ENCODE results near the gene SLC44A2. TPM values are rescaled to one million over a fixed set of nuclear protein-coding genes. Genes with fewer than 3 reads are reported as not detected.

The SLC44A2 gene
- total RNA-seq, 4 donors from 2014 or later = 36.6 to 371 (median 81.4) TPM

DNA sequence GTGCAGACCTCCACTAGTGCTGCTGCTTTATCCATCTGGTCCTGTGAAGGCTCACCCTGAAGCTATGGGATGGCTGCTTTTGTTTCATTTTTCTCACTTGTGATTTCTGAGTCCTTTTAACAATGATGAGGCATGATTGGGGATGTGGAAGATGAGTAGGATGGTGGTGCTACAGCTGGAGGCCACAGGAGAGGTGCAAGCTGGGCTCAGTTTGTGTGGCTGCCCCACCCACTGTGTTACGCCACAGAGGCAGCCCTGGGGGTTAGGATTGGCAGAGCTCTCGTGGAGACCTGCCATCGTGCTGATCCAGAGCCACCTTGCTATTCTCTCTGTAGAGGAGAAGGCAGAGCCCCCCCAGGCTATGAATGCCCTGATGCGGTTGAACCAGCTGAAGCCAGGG lies 56.3 kb downstream of the SLC44A2 start:
- DNase-seq = no peak
- no peaks in the 10 kb centered on the region for H3K4me1 ChIP-seq
- WGBS, 2 donors (ENCODE audit: low coverage in 1 of 2) = 91% methylated on average over 4 of the region's 4 CpGs; no CpG with 5 or more reads in 1 of the 2 donors
- no peaks in the 10 kb centered on the region for H3K27me3 ChIP-seq
- peaks cover 0 to 94% (median 59%) of the 10 kb centered on the region in 4 donors for H3K36me3 ChIP-seq
- TF ChIP-seq, protein P1, sequence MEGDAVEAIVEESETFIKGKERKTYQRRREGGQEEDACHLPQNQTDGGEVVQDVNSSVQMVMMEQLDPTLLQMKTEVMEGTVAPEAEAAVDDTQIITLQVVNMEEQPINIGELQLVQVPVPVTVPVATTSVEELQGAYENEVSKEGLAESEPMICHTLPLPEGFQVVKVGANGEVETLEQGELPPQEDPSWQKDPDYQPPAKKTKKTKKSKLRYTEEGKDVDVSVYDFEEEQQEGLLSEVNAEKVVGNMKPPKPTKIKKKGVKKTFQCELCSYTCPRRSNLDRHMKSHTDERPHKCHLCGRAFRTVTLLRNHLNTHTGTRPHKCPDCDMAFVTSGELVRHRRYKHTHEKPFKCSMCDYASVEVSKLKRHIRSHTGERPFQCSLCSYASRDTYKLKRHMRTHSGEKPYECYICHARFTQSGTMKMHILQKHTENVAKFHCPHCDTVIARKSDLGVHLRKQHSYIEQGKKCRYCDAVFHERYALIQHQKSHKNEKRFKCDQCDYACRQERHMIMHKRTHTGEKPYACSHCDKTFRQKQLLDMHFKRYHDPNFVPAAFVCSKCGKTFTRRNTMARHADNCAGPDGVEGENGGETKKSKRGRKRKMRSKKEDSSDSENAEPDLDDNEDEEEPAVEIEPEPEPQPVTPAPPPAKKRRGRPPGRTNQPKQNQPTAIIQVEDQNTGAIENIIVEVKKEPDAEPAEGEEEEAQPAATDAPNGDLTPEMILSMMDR (IDR thresholded peaks at IDR 0.05) = no peak
- TF ChIP-seq POLR2A (IDR thresholded peaks at IDR 0.05) (no peak), POLR2AphosphoS5 (IDR thresholded peaks at IDR 0.05) (no peak), EP300 (IDR thresholded peaks at IDR 0.05; ENCODE audit: low read depth) (no peak)
- no peak overlapping the region for H3K4me3 ChIP-seq
- in situ Hi-C loops (cut with MboI; ENCODE audit: low pct_ligation_motif_present in 1 of 4, low pct_unique_long_range_greater_than_20kb in 1 of 4, low sequenced_read_pairs in 3 of 4) = no loop called here
- intact Hi-C loops (cut with DNase I; ENCODE audit: low total_unique reads) = no loop called here
- no peaks in the 10 kb centered on the region for H3K9me3 ChIP-seq
- no peak overlapping the region for H3K27ac ChIP-seq

- Histone ChIP-seq H3K9me3 (no peaks in the 10 kb centered on the region), H3K27me3 (no peaks in the 10 kb centered on the region), H3K4me1 (no peaks in the 10 kb centered on the region), H3K36me3 (peaks cover 0 to 93% (median 60%) of the 10 kb centered on the region in 4 donors), H3K4me3 (no peak overlapping the region), H3K27ac (no peak overlapping the region)
- in situ Hi-C loops (cut with MboI; ENCODE audit: low pct_ligation_motif_present in 1 of 4, low pct_unique_long_range_greater_than_20kb in 1 of 4, low sequenced_read_pairs in 3 of 4) = no loop called here
- WGBS, 2 donors (ENCODE audit: low coverage in 1 of 2) = 91% methylated on average over 15 of the region's 15 CpGs; no CpG with 5 or more reads in 1 of the 2 donors
- TF ChIP-seq POLR2A (IDR thresholded peaks at IDR 0.05) (no peak), EP300 (IDR thresholded peaks at IDR 0.05; ENCODE audit: low read depth) (no peak), POLR2AphosphoS5 (IDR thresholded peaks at IDR 0.05) (no peak)
- TF ChIP-seq, protein P1 (IDR thresholded peaks at IDR 0.05) = no peak
- DNase-seq = no peak
- intact Hi-C loops (cut with DNase I; ENCODE audit: low total_unique reads) = no loop called here
Measured at GRCh38 chr19:10682397-10683063, 57.2 kb downstream of the SLC44A2 start.

GRCh38 chr19:10683064-10683426 lies 57.7 kb downstream of the SLC44A2 start:
- intact Hi-C loops (cut with DNase I; ENCODE audit: low total_unique reads) = no loop called here
- no peak for DNase-seq
- 93% methylated on average over 9 to 15 of the region's 15 CpGs for WGBS, 2 donors (ENCODE audit: low coverage in 1 of 2)

GRCh38 chr19:10683582-10683981 lies 58.2 kb downstream of the SLC44A2 start:
- Histone ChIP-seq H3K27ac (no peak overlapping the region), H3K27me3 (no peaks in the 10 kb centered on the region), H3K4me3 (no peak overlapping the region), H3K36me3 (peaks cover 0 to 93% (median 59%) of the 10 kb centered on the region in 4 donors), H3K9me3 (no peaks in the 10 kb centered on the region), H3K4me1 (no peaks in the 10 kb centered on the region)
- WGBS, 2 donors (ENCODE audit: low coverage in 1 of 2) = 83% methylated on average over 21 of the region's 21 CpGs; no CpG with 5 or more reads in 1 of the 2 donors
- in situ Hi-C loops (cut with MboI; ENCODE audit: low pct_ligation_motif_present in 1 of 4, low pct_unique_long_range_greater_than_20kb in 1 of 4, low sequenced_read_pairs in 3 of 4) = no loop called here
- intact Hi-C loops (cut with DNase I; ENCODE audit: low total_unique reads) = no loop called here
- no peak for TF ChIP-seq EP300 (IDR thresholded peaks at IDR 0.05; ENCODE audit: low read depth)
- TF ChIP-seq, protein P1 (IDR thresholded peaks at IDR 0.05) = no peak
- no peak for DNase-seq

More at GRCh38 chr19:10683064-10683426, 57.7 kb downstream of the SLC44A2 start:
- H3K27ac ChIP-seq = no peak overlapping the region
- no peaks in the 10 kb centered on the region for H3K27me3 ChIP-seq
- peaks cover 0 to 93% (median 60%) of the 10 kb centered on the region in 4 donors for H3K36me3 ChIP-seq
- no peak overlapping the region for H3K4me3 ChIP-seq
- H3K9me3 ChIP-seq = no peaks in the 10 kb centered on the region
- H3K4me1 ChIP-seq = no peaks in the 10 kb centered on the region
- in situ Hi-C loops (cut with MboI; ENCODE audit: low pct_ligation_motif_present in 1 of 4, low pct_unique_long_range_greater_than_20kb in 1 of 4, low sequenced_read_pairs in 3 of 4) = no loop called here
- TF ChIP-seq POLR2AphosphoS5 (IDR thresholded peaks at IDR 0.05) (no peak), POLR2A (IDR thresholded peaks at IDR 0.05) (no peak), EP300 (IDR thresholded peaks at IDR 0.05; ENCODE audit: low read depth) (no peak)
- TF ChIP-seq, protein P1 (IDR thresholded peaks at IDR 0.05) = no peak
